Renal cortical epithelial cell (primary cell): ENCODE measurements around the gene TMEM30B. TPM values are rescaled to one million over a fixed set of nuclear protein-coding genes. Genes with fewer than 3 reads are reported as not detected.
A peak's percentile ranks its signal among the peaks of the same experiment; 100 is the strongest.
"Not testable (repeated sequence)": the region's sequence is repeated elsewhere in the genome, so short reads cannot be mapped to it uniquely, and the experiment has no call there.

ENCODE experiments used
- DNase-seq: peaks from one replicate; pipeline ENCODE4 v3.0.0-alpha.2; 2011; ENCODE audit warnings: low read depth
- total RNA-seq: library from RNA; depleted of rRNA; stranded (reverse); fragments of >200 nt; gene quantifications from 2 replicates; pipeline ENCODE4 v1.2.3, GENCODE V29; 2014

Gene TMEM30B
- total RNA-seq, 1 donor from 2014 or later: 0.45 TPM

GRCh38 chr14:61266891-61267740, 14.0 kb downstream of the TMEM30B start:
- no peak for DNase-seq

DNA sequence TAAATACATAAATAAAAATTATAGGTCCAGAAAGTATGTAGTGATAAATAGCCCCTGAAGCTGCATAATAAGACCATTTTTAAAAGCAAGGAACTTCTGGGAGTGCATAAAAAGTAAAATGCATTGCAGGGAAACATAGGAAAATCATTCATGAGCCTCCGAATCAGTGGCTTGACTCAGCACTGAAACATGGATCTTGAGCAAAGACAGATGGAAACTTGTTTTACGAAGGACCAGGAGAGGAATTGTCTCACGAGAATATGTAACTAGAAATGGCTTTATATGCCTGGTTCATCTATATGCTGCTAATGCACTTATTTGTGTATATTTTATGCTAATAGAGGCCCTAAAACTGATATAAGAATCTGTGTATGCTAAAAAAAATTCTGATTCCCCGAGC, 14.7 kb downstream of the TMEM30B start:
- no peak for DNase-seq

- no peak for DNase-seq
Measured at GRCh38 chr14:61264651-61265050, 16.5 kb downstream of the TMEM30B start.

DNA sequence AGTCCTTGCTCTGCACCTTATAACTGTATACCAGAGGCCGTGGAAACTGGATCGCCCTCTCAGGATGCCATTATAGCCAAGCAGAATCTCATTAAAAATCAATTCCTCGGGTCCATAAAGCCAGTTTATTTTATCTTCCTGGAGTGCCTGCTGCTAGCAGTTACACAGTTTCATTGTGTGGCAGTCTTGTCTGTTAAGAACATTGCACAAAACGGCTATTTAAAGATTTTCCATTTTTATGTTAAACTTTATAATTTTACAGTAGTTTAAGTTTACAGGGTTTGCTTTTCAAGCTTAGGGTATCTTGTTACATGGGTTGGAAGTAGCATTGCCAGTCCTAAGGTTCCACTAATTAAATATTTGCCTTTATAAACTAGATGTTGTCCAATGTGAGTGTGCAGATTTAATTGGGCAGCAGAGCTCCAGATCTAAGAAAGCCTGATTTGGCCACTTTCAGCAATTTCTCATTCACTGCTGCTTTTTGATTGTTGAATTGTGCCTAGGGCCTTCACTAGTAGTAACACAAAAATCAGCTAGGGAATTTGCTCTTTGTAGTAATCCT, 17.0 kb downstream of the TMEM30B start:
- DNase-seq: no peak

- no peak for DNase-seq
Measured at GRCh38 chr14:61262082-61262481, 19.1 kb downstream of the TMEM30B start.

GRCh38 chr14:61260939-61261776, 20.0 kb downstream of the TMEM30B start:
- DNase-seq: peak; percentile 35

- no peak for DNase-seq
Measured at GRCh38 chr14:61258985-61259384, 22.2 kb downstream of the TMEM30B start.

GRCh38 chr14:61257469-61258057, 23.6 kb downstream of the TMEM30B start:
- DNase-seq: no peak

GRCh38 chr14:61256826-61257468, 24.2 kb downstream of the TMEM30B start:
- DNase-seq: no peak

- DNase-seq: no peak
Measured at GRCh38 chr14:61255968-61256367, 25.2 kb downstream of the TMEM30B start.

- DNase-seq: peak; percentile 16
Measured at GRCh38 chr14:61254808-61255526, 26.2 kb downstream of the TMEM30B start.

DNA sequence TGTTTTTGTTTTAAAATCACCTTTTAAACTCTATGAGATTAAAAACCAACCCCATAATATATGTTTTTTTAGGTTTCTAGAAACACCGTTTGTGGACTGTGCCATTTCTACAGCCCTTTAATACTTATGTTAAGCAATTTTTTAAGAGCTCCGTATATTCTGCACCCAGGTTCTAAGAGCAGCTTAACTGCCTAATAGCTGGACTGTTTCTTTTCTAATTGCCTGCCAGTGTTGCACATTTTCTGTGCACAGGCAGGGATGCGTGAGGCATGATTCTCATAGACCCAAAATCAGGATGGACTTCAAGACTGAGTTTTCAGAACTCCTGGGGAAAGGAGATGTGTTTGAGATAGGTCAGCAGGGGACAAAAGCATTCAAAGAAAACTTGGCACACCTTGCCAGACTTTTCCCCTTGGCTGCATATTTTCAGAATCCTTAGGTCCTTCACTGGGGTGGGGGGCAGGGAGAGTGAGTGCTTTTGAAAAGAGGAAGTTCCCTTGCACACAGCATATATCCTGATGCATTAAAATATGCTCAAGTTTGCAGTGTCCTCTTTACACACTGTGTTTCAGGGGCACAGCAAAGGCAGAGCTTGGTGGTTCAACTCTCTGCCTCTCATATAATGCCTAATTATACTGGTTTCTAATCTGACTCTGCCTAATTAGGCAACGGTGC, 27.9 kb downstream of the TMEM30B start:
- DNase-seq: no peak

DNA sequence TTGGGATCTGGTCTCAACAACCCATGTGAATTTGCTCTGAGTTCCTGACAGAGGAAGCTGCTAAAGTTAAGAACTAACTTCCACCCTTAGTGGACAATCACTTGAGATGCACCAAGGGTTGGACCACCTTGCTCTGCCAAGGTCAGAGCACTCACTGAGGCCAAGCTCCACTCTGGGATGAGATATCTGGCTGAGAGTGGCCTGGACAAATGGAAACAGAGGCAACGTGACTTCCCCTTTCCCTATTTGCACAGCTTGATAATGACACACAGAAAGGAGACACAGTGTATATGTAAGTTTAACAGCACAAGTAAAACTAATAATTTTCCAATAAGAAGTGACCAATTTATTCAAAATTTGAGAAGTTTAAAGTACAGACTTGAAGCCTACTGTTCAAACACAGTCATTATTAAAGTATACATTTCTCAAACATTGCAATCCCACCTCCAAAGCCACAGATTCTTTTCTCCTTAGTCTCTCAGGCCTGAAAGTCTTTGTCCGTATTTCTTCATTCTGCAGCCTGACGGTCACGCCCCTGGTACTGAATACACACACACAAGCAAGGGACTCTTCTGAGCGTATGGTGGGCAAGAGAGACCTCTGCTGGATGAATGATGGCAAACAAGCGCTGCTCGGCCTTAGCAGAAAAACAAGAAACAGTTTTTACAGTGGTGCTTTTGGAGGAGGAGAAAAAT, 28.6 kb downstream of the TMEM30B start:
- DNase-seq: peak; percentile 92

DNA sequence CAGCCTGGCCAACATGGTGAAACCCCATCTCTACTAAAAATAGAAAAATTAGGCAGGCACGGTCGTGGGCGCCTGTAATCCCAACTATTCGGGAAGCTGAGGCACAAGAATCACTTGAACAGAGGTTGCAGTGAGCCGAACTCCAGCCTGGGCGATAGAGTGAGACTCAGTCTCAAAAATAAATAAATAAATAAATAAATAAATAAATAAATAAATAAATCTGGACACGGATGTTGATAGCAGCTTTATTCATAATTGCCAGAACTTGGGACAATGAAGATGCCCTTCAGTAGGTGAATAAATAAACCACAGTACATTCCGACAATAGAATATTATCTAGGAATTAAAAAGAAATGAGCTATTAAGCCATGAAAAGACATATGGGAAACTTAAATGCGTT, 31.1 kb downstream of the TMEM30B start:
- DNase-seq: no peak

GRCh38 chr14:61247935-61248334, 33.2 kb downstream of the TMEM30B start:
- DNase-seq: peak; percentile 89

- no peak for DNase-seq
Measured at GRCh38 chr14:61246721-61247120, 34.4 kb downstream of the TMEM30B start.

- DNase-seq: no peak
Measured at GRCh38 chr14:61244009-61244408, 37.1 kb downstream of the TMEM30B start.

DNA sequence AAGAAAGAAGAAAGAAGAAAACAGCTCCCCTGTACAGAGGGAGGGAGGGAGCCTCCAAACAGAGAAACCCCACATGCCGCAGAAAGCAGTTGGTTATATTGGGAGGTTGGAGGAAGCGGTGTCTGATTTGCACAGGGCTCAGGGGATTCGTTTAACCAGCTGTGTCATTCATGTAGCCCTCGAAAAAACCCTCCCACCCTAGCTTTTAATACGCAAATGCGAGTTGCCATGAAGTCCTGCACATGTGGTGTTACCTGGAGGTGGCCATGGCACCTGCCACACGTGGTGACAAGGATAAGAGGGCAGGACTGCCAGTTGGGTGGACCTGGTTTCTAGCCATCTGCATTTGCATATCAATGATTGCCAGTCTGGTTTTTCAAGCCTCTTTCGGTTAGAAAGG, 40.9 kb downstream of the TMEM30B start:
- no peak for DNase-seq

DNA sequence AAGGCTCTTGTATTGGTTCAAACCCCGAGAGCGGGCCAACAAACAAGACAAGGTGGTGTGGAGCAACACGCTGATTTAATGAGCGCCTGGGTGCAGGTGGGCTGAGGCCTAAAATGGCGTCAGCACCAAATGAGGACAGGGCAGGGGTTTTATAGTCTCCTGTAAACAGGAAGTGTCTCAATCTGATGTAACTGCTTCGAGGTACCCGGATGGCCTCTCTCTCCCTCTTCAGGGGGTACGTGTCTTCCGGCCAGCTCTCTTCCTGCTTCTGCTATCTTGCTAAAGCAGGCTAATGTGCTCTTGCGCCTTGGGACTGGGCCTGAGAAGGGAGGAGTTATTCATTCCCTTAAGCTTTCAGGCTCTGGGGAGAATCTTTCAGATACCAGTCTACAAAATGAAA, 41.9 kb downstream of the TMEM30B start:
- DNase-seq: not testable (repeated sequence)
